Chondrocyte (in vitro differentiated cells): ENCODE results near the gene CAMK2B. TPM values are rescaled to one million over a fixed set of nuclear protein-coding genes. Genes with fewer than 3 reads are reported as not detected.

ENCODE experiments used
- DNase-seq: peaks from one replicate; pipeline ENCODE4 v3.0.0; 2021; ENCODE audit warnings: mixed read lengths, low spot score
- H3K27ac Mint-ChIP-seq: one replicate; pipeline ENCODE4 v1.8.0; 2021; ENCODE audit warnings: mild to moderate bottlenecking, moderate library complexity, mixed read lengths; ENCODE audit not compliant: unreplicated experiment
- H3K27me3 Mint-ChIP-seq: 2 replicates; pipeline ENCODE4 v1.8.0; 2021; ENCODE audit warnings: low read depth, mixed read lengths
- H3K36me3 Mint-ChIP-seq: 2 replicates; pipeline ENCODE4 v1.8.0; 2021; ENCODE audit warnings: low read depth, mixed read lengths
- H3K4me1 Mint-ChIP-seq: 2 replicates; pipeline ENCODE4 v1.8.0; 2021; ENCODE audit warnings: low read depth, mild to moderate bottlenecking, mixed read lengths
- H3K4me3 Mint-ChIP-seq: one replicate; pipeline ENCODE4 v1.8.0; 2021; ENCODE audit warnings: mild to moderate bottlenecking, moderate library complexity, mixed read lengths; ENCODE audit not compliant: unreplicated experiment
- H3K9me3 Mint-ChIP-seq: 2 replicates; pipeline ENCODE4 v1.8.0; 2021; ENCODE audit warnings: low read depth, mixed read lengths
- CTCF ChIP-seq: fragments of 200-600 bp; sonication (generic); IDR thresholded peaks from 2 replicates; pipeline ENCODE4 v1.5.0; 2021; ENCODE audit warnings: antibody characterized with exemption, mild to moderate bottlenecking, moderate library complexity
- total RNA-seq: library from RNA; stranded (reverse); gene quantifications from 3 replicates; pipeline ENCODE4 v1.2.1, GENCODE V29; 2021

CAMK2B gene
- total RNA-seq, 1 donor from 2014 or later: 0.27 TPM

GRCh38 chr7:44275957-44276570, 49.3 kb downstream of the CAMK2B start:
- TF ChIP-seq CTCF: no peak
- Mint-ChIP-seq H3K36me3 (no peaks in the 10 kb centered on the region), H3K9me3 (no peaks in the 10 kb centered on the region), H3K4me3 (no peak overlapping the region), H3K27ac (no peak overlapping the region), H3K27me3 (peaks cover 8% of the 10 kb centered on the region), H3K4me1 (no peaks in the 10 kb centered on the region)
- DNase-seq: peak; percentile 54

- Mint-ChIP-seq H3K36me3 (no peaks in the 10 kb centered on the region), H3K9me3 (no peaks in the 10 kb centered on the region), H3K27ac (no peak overlapping the region), H3K27me3 (peaks cover 6% of the 10 kb centered on the region), H3K4me1 (no peaks in the 10 kb centered on the region), H3K4me3 (no peak overlapping the region)
- TF ChIP-seq CTCF: no peak
- DNase-seq: peak; percentile 63
Measured at GRCh38 chr7:44275146-44275545, 50.2 kb downstream of the CAMK2B start.

GRCh38 chr7:44274623-44274975, 50.8 kb downstream of the CAMK2B start:
- DNase-seq: peak; percentile 88
- no peak for TF ChIP-seq CTCF
- Mint-ChIP-seq H3K27ac (no peak overlapping the region), H3K9me3 (no peaks in the 10 kb centered on the region), H3K27me3 (peaks cover 6% of the 10 kb centered on the region), H3K4me1 (no peaks in the 10 kb centered on the region), H3K4me3 (no peak overlapping the region), H3K36me3 (no peaks in the 10 kb centered on the region)

GRCh38 chr7:44273681-44274622, 51.4 kb downstream of the CAMK2B start:
- Mint-ChIP-seq H3K36me3 (no peaks in the 10 kb centered on the region), H3K27ac (no peak overlapping the region), H3K4me3 (no peak overlapping the region), H3K4me1 (no peaks in the 10 kb centered on the region), H3K9me3 (no peaks in the 10 kb centered on the region), H3K27me3 (peaks cover 6% of the 10 kb centered on the region)
- no peak for TF ChIP-seq CTCF
- peak; percentile 52 for DNase-seq

- no peaks in the 10 kb centered on the region for H3K9me3 Mint-ChIP-seq
- H3K4me3 Mint-ChIP-seq: no peak overlapping the region
- H3K27ac Mint-ChIP-seq: no peak overlapping the region
- no peak for DNase-seq
- H3K27me3 Mint-ChIP-seq: peaks cover 6% of the 10 kb centered on the region
- no peak for TF ChIP-seq CTCF
- H3K4me1 Mint-ChIP-seq: no peaks in the 10 kb centered on the region
- no peaks in the 10 kb centered on the region for H3K36me3 Mint-ChIP-seq
Measured at GRCh38 chr7:44272981-44273380, 52.4 kb downstream of the CAMK2B start.
